ENCODE results near the gene ZNF211.

Gene ZNF211

DNA sequence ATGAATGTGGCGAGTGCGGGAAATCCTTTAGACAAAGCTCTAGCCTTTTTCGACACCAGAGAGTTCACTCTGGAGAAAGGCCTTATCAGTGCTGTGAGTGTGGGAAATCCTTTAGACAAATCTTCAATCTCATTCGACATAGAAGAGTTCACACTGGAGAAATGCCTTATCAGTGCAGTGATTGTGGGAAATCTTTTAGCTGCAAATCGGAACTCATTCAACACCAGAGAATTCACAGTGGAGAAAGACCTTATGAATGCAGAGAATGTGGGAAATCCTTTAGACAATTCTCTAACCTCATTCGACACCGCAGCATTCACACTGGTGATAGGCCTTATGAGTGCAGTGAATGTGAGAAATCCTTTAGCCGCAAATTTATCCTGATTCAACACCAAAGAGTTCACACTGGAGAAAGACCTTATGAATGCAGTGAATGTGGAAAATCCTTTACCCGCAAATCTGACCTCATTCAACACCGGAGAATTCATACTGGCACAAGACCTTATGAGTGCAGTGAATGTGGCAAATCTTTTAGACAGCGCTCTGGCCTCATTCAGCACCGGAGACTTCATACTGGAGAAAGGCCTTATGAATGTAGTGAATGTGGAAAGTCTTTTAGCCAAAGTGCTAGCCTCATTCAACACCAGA, 54.5 kb downstream of the ZNF211 start:
- DNase-seq (ENCODE audit: low read depth): no peak
- H3K4me3 ChIP-seq (ENCODE audit: low read depth, low read length): no peak overlapping the region
- TF ChIP-seq, protein P1, sequence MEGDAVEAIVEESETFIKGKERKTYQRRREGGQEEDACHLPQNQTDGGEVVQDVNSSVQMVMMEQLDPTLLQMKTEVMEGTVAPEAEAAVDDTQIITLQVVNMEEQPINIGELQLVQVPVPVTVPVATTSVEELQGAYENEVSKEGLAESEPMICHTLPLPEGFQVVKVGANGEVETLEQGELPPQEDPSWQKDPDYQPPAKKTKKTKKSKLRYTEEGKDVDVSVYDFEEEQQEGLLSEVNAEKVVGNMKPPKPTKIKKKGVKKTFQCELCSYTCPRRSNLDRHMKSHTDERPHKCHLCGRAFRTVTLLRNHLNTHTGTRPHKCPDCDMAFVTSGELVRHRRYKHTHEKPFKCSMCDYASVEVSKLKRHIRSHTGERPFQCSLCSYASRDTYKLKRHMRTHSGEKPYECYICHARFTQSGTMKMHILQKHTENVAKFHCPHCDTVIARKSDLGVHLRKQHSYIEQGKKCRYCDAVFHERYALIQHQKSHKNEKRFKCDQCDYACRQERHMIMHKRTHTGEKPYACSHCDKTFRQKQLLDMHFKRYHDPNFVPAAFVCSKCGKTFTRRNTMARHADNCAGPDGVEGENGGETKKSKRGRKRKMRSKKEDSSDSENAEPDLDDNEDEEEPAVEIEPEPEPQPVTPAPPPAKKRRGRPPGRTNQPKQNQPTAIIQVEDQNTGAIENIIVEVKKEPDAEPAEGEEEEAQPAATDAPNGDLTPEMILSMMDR (conservative IDR thresholded peaks at IDR 0.05; ENCODE audit: low read depth, low read length): no peak

DNA sequence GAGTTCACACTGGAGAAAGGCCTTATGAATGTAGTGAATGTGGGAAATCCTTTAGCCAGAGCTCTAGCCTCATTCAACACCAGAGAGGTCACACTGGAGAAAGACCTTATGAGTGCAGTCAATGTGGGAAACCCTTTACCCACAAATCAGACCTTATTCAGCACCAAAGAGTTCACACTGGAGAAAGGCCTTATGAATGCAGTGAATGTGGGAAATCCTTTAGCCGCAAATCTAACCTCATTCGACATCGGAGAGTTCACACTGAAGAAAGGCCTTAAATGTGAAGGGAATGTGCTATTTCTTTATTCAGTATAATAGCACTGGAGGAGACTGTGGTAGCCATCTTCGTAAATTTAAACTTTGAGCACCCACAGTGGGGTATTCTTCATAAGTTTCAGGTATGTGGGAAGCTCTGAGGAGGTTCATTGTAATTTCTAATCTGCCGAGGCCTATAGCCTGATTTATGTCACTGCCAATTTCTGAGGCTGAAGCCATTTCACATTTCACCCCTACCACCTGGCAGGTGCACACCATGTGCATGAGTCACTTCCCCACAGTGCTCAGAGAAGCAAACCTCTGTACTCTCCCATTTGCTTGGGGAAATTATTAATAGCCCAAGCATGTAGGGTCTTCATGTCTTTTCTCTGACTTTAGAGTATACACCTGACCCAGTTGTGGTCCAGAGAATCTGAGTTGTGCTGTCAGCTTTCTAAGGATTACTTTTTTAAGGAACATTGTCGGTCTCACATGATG, 55.2 kb downstream of the ZNF211 start:
- TF ChIP-seq, protein P1 (conservative IDR thresholded peaks at IDR 0.05; ENCODE audit: low read depth, low read length): no peak
- DNase-seq (ENCODE audit: low read depth): no peak
- no peak overlapping the region for H3K4me3 ChIP-seq (ENCODE audit: low read depth, low read length)

DNA sequence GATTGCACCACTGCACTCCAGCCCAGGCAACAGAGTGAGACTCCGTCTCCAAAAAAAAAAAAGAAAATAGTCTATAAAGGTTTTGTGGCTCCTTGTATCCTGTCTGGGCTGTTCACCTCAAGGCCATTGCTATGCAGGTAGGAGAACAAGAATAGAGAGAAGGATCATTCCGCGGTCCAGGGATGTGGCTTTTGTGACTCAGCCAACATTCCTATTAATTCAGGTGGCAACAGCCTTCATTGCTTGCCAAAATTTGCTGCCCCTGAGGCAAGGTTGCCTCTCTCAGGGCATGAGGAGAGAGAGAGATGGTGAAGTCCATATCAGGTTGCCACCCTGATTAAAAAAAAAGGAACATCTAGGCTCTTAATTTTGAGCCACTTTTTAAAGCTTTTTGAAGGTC, 56.8 kb downstream of the ZNF211 start:
- H3K4me3 ChIP-seq (ENCODE audit: low read depth, low read length): no peak overlapping the region
- DNase-seq (ENCODE audit: low read depth): no peak
- TF ChIP-seq, protein P1 (conservative IDR thresholded peaks at IDR 0.05; ENCODE audit: low read depth, low read length): no peak
